Adrenal gland (tissue), 5 donors: ENCODE results near the gene MYO7A.

Experiments
- CTCF ChIP-seq, 6 experiments: fragments of 450-650 bp in 4 of 6; fragments of 200-600 bp in 2 of 6; sonication (generic) in 1 of 6; IDR thresholded peaks; 1 replicate in 5 of 6; 2 replicates in 1 of 6; pipeline versions ENCODE4 v1.5.1 to v1.8.0; 2016 to 2021; ENCODE audit warnings: antibody characterized with exemption in 6 of 6, mild to moderate bottlenecking in 2 of 6, moderate library complexity in 1 of 6
- POLR2A ChIP-seq, 2 donors: fragments of 450-650 bp; IDR thresholded peaks; one replicate each; pipeline ENCODE4 v1.6.1; 2017; ENCODE audit warnings: antibody characterized with exemption in 2 of 2, mild to moderate bottlenecking in 2 of 2, moderate library complexity in 1 of 2
- donor health status: DM: no; HTN: no; CAD: no.

- TF ChIP-seq POLR2A (IDR thresholded peaks at IDR 0.05) (no peak), CTCF (IDR thresholded peaks at IDR 0.05) (no peak)
These were observed 62.5 kb downstream of the MYO7A start for GRCh38 chr11:77190331-77191075.
